ENCODE results near the gene CCDC69. TPM values are rescaled to one million over a fixed set of nuclear protein-coding genes. Genes with fewer than 3 reads are reported as not detected.

CCDC69 gene
- total and polyA plus RNA-seq, 4 donors, result 15.4 to 73.6 (median 61.9) TPM

DNA sequence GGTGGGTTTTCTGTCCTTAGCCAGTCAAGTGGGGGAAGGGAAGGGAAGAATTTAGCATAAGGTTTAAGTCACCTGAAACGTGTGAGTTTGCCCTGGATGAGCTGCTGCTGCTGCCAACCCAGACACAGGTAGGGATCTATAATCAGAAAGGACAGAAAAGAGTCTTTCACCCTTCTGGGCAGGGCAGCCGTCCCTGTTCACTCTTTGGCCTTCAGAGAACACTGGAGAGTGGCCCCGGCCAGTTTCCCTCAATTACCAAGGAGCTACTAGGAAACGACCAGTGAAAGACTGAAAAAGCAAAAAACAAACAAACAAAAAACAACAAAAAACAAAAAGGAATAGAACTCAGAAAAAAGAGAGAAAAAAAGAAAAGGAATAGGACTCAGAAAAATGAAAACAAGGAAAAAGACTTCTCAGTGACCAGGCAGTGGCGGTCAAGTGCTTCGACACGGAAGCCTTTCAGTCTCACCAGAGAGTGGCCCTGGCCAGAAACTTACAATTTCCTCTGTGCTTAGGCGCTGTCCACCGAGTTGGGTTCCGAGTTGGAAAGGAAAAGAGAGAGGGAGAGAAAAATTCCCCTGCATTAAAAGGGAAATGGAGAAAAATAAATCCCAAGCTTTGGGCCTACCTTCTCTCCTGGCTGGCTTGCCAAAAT is 26.6 kb upstream of the CCDC69 start:
- Histone ChIP-seq H3K27ac (ENCODE audit: low read depth in 1 of 2, low read length in 1 of 2) (no peak overlapping the region), H3K4me3 (no peak overlapping the region), H3K9ac (ENCODE audit: insufficient read depth in 1 of 2, low read length in 2 of 2) (no peak overlapping the region), H3K27me3 (ENCODE audit: control insufficient read depth in 3 of 3, insufficient read depth in 3 of 3, low read length in 2 of 3) (no peaks in the 10 kb centered on the region), H3K4me1 (ENCODE audit: control insufficient read depth in 5 of 5, insufficient read depth in 5 of 5, low read length in 5 of 5) (peaks cover 5 to 11% (median 6%) of the 10 kb centered on the region in 5 donors), H3K36me3 (ENCODE audit: control insufficient read depth in 4 of 4, insufficient read depth in 4 of 4, low read length in 4 of 4) (no peaks in the 10 kb centered on the region), H3K9me3 (ENCODE audit: control insufficient read depth in 4 of 4, insufficient read depth in 3 of 4, low read length in 3 of 4) (no peaks in the 10 kb centered on the region)
- 92% methylated on average over 10 of the region's 10 CpGs for WGBS, 2 donors
- DNase-seq (no peak), ATAC-seq (ENCODE audit: insufficient read depth, low FRiP score) (no peak)
- TF ChIP-seq, protein P1, sequence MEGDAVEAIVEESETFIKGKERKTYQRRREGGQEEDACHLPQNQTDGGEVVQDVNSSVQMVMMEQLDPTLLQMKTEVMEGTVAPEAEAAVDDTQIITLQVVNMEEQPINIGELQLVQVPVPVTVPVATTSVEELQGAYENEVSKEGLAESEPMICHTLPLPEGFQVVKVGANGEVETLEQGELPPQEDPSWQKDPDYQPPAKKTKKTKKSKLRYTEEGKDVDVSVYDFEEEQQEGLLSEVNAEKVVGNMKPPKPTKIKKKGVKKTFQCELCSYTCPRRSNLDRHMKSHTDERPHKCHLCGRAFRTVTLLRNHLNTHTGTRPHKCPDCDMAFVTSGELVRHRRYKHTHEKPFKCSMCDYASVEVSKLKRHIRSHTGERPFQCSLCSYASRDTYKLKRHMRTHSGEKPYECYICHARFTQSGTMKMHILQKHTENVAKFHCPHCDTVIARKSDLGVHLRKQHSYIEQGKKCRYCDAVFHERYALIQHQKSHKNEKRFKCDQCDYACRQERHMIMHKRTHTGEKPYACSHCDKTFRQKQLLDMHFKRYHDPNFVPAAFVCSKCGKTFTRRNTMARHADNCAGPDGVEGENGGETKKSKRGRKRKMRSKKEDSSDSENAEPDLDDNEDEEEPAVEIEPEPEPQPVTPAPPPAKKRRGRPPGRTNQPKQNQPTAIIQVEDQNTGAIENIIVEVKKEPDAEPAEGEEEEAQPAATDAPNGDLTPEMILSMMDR (IDR thresholded peaks at IDR 0.05; ENCODE audit: control extremely low read depth, extremely low read depth), result no peak

DNA sequence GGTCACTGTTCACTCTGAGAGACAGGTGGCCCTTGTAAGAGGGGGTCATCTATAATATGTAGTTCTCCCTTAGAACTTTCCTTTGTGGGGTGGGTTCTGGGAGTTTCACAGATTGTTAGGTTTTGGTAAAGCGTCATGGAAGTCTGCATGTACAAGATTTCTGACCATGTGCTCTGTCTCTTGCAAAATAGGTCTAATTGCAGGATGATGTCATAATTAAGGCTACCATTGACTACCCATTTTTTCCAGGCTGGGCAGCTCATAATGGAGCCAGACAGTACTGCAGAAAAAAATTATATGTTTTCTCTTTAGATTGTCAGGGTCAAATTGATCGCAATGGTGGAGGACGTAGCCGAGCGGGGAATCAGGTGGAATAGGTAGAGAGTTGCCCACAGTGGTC is 25.4 kb upstream of the CCDC69 start:
- WGBS, 2 donors, result 73 to 88% methylated on average over 5 of the region's 5 CpGs
- no peak for DNase-seq
- H3K36me3 ChIP-seq (ENCODE audit: control insufficient read depth in 4 of 4, insufficient read depth in 4 of 4, low read length in 4 of 4), result no peaks in the 10 kb centered on the region

DNA sequence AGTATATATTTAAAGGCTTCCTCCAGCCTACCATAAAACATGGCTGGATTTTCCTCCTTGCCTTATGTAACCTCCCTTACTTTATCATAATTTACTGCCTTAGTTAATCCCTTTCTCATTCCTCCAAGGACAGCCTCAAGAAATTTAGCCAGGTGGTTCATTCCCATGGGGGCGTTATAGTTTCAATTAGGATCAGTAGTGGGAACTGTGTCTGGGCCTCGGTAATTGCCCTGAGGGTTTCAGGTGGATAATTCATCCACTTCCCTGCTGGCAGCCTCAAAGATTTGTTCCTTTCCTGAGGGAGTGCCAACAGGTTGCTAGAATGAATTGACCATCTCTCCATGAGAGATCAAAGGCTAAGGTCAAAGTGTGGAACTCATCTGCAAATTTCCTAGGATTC is 24.8 kb upstream of the CCDC69 start:
- DNase-seq, result no peak
- 88 to 94% methylated on average over 2 of the region's 2 CpGs for WGBS, 2 donors
- no peak overlapping the region for H3K27ac ChIP-seq (ENCODE audit: low read depth in 1 of 2, low read length in 1 of 2)

More for the DNA sequence above, 25.4 kb upstream of the CCDC69 start:
- TF ChIP-seq, protein P1 (IDR thresholded peaks at IDR 0.05; ENCODE audit: control extremely low read depth, extremely low read depth), result no peak
- Histone ChIP-seq H3K9me3 (ENCODE audit: control insufficient read depth in 4 of 4, insufficient read depth in 3 of 4, low read length in 3 of 4) (no peaks in the 10 kb centered on the region), H3K27me3 (ENCODE audit: control insufficient read depth in 3 of 3, insufficient read depth in 3 of 3, low read length in 2 of 3) (no peaks in the 10 kb centered on the region), H3K4me1 (ENCODE audit: control insufficient read depth in 5 of 5, insufficient read depth in 5 of 5, low read length in 5 of 5) (peaks cover 2 to 10% (median 6%) of the 10 kb centered on the region in 5 donors), H3K4me3 (no peak overlapping the region), H3K9ac (ENCODE audit: insufficient read depth in 1 of 2, low read length in 2 of 2) (no peak overlapping the region), H3K27ac (ENCODE audit: low read depth in 1 of 2, low read length in 1 of 2) (no peak overlapping the region)
- ATAC-seq (ENCODE audit: insufficient read depth, low FRiP score), result no peak

More for the DNA sequence above, 24.8 kb upstream of the CCDC69 start:
- H3K9ac ChIP-seq (ENCODE audit: insufficient read depth in 1 of 2, low read length in 2 of 2), result no peak overlapping the region
- no peak overlapping the region for H3K4me3 ChIP-seq
- no peaks in the 10 kb centered on the region for H3K9me3 ChIP-seq (ENCODE audit: control insufficient read depth in 4 of 4, insufficient read depth in 3 of 4, low read length in 3 of 4)
- ATAC-seq (ENCODE audit: insufficient read depth, low FRiP score), result no peak
- H3K36me3 ChIP-seq (ENCODE audit: control insufficient read depth in 4 of 4, insufficient read depth in 4 of 4, low read length in 4 of 4), result no peaks in the 10 kb centered on the region
- no peaks in the 10 kb centered on the region for H3K27me3 ChIP-seq (ENCODE audit: control insufficient read depth in 3 of 3, insufficient read depth in 3 of 3, low read length in 2 of 3)
- peaks cover 2 to 3% (median 2%) of the 10 kb centered on the region in 5 donors for H3K4me1 ChIP-seq (ENCODE audit: control insufficient read depth in 5 of 5, insufficient read depth in 5 of 5, low read length in 5 of 5)
- TF ChIP-seq, protein P1 (IDR thresholded peaks at IDR 0.05; ENCODE audit: control extremely low read depth, extremely low read depth), result no peak

Data from lung (tissue), 12 donors.